Prostate gland (tissue), 2 donors: ENCODE data around the gene TCP1. TPM values are rescaled to one million over a fixed set of nuclear protein-coding genes. Genes with fewer than 3 reads are reported as not detected.

Source experiments
- DNase-seq: peaks from one replicate; pipeline ENCODE4 v3.0.0-alpha.2; 2019; ENCODE audit warnings: low spot score
- H3K27ac ChIP-seq, 2 donors: fragments of 200-600 bp; sonication (generic); 2 replicates each; pipeline ENCODE4 v1.5.1; 2017 to 2019
- H3K27me3 ChIP-seq: fragments of 200-600 bp; sonication (generic); replicated peaks from 2 replicates; pipeline ENCODE4 v1.5.1; 2019; ENCODE audit not compliant: insufficient read depth
- H3K36me3 ChIP-seq, 2 donors: fragments of 200-600 bp; sonication (generic); 1 replicate in 1 of 2; 2 replicates in 1 of 2; pipeline versions ENCODE4 v1.5.1 to v1.8.1; 2017 to 2019
- H3K4me1 ChIP-seq: fragments of 200-600 bp; sonication (generic); replicated peaks from 2 replicates; pipeline ENCODE4 v1.5.1; 2019
- H3K4me3 ChIP-seq, 2 donors: fragments of 200-600 bp; sonication (generic); 2 replicates each; pipeline ENCODE4 v1.5.1; 2017 to 2019
- H3K9me3 ChIP-seq: fragments of 200-600 bp; sonication (generic); 2 replicates; pipeline ENCODE4 v1.5.1; 2017
- CTCF ChIP-seq, 4 experiments: fragments of 200-600 bp in 2 of 4; fragments of 450-650 bp in 2 of 4; sonication (generic) in 2 of 4; IDR thresholded peaks; 1 replicate in 3 of 4; 2 replicates in 1 of 4; pipeline ENCODE4 v1.5.1; 2016 to 2019; ENCODE audit warnings: antibody characterized with exemption in 4 of 4, mild to moderate bottlenecking in 2 of 4, moderate library complexity in 2 of 4
- POLR2A ChIP-seq: fragments of 450-650 bp; IDR thresholded peaks from one replicate; pipeline ENCODE4 v1.6.1; 2016; ENCODE audit warnings: antibody characterized with exemption, mild to moderate bottlenecking
- POLR2AphosphoS5 ChIP-seq: sonication (generic); formaldehyde crosslinking; IDR thresholded peaks from one replicate; pipeline ENCODE4 v1.6.1; 2017; ENCODE audit warnings: antibody characterized with exemption
- WGBS: methylation state at CpG from one replicate; pipeline ENCODE4 v1.1.5; 2018; 5-methylcytosine and 5-hydroxymethylcytosine counted together
- intact Hi-C: fragments of 100-400 bp; cut with DNase I; formaldehyde crosslinking; loops from one replicate; pipeline ENCODE4 v1.14.2; 2022
- small RNA-seq, 2 donors: library from RNA; depleted of rRNA; stranded (forward); fragments of <200 nt; gene quantifications; one replicate each; pipeline ENCODE3, GENCODE V24; 2016
- total RNA-seq, 2 donors: library from RNA; depleted of rRNA; stranded (reverse); fragments of >200 nt; gene quantifications; one replicate each; pipeline ENCODE4 v1.1.0, GENCODE V29; 2016

TCP1 gene
- total RNA-seq, 2 donors from 2014 or later: 145 to 187 TPM

- H3K27me3 ChIP-seq: no peaks in the 10 kb centered on the region
- TF ChIP-seq CTCF (IDR thresholded peaks at IDR 0.05) (no peak), POLR2AphosphoS5 (peak; percentile 70)
- intact Hi-C loops: loop anchor here (10.0 kb wide), 1 partner anchor 705 kb away; no protein-coding TSS in a partner anchor
- peak overlapping the region; percentile 6 to 99 for H3K27ac ChIP-seq
- H3K4me1 ChIP-seq: peaks cover 3% of the 10 kb centered on the region
- no peaks in the 10 kb centered on the region for H3K36me3 ChIP-seq
- WGBS: 12% methylated on average over 4 of the region's 4 CpGs
- peak overlapping the region in 1 of 2 donors; percentile 97 for H3K4me3 ChIP-seq
- peak; percentile 50 for DNase-seq
- no peaks in the 10 kb centered on the region for H3K9me3 ChIP-seq
Measured at GRCh38 chr6:159729598-159730331, 59.6 kb downstream of the TCP1 start.

GRCh38 chr6:159728531-159728964, 60.9 kb downstream of the TCP1 start:
- H3K4me1 ChIP-seq: peaks cover 5% of the 10 kb centered on the region
- intact Hi-C loops: loop anchor here (10.0 kb wide), 1 partner anchor 706 kb away; no protein-coding TSS in a partner anchor
- H3K4me3 ChIP-seq: peak overlapping the region; percentile 91 to 97
- DNase-seq: no peak
- peak overlapping the region; percentile 99 to 100 for H3K27ac ChIP-seq
- no peaks in the 10 kb centered on the region for H3K27me3 ChIP-seq
- TF ChIP-seq POLR2AphosphoS5: no peak
- TF ChIP-seq CTCF (IDR thresholded peaks at IDR 0.05): no peak
- TF ChIP-seq POLR2A: no peak
- 2% methylated on average over 9 of the region's 9 CpGs for WGBS
- no peaks in the 10 kb centered on the region for H3K36me3 ChIP-seq
- no peaks in the 10 kb centered on the region for H3K9me3 ChIP-seq

Small RNA genes within 50 kb of the gene (small RNA-seq; reads per million reads assigned to genes)
- gene SNORA20 (53.9 to 104 reads per million in 2 donors), gene SNORA29 (0 reads per million in 2 donors)

Other genes with a start within 250 kb of the TCP1 start
- 100 to 1,000 TPM; 196 to 285 TPM for gene SOD2, start 96.4 kb downstream of the TCP1 start, total RNA-seq
- 10 to 100 TPM; 84.1 to 99.3 TPM for gene WTAP, start 62.1 kb downstream of the TCP1 start, total RNA-seq
- gene ACAT2, start 27.6 kb downstream of the TCP1 start, total RNA-seq: 10 to 100 TPM; 10.2 to 22.6 TPM
- 100 to 1,000 TPM in 1 of 2 donors, 10 to 100 TPM in 1; 76.0 to 103 TPM for gene MRPL18, start 865 bp upstream of the TCP1 start, total RNA-seq
- 1 to 10 TPM in 1 of 2 donors, not detected in 1; 5.6 TPM for gene PNLDC1, start 10.7 kb upstream of the TCP1 start, total RNA-seq
- gene MAS1, start 101.4 kb upstream of the TCP1 start, total RNA-seq: under 1 TPM in 1 of 2 donors, not detected in 1; 0.17 TPM
- gene IGF2R, start 179.5 kb upstream of the TCP1 start, total RNA-seq: 10 to 100 TPM; 60.3 to 91.3 TPM